B cell (primary cell): ENCODE measurements around the gene IGSF22.

Source experiments
- CTCF ChIP-seq: fragments of 200-600 bp; IDR thresholded peaks from one replicate; pipeline ENCODE4 v1.8.0; 2022; ENCODE audit warnings: antibody characterized with exemption, mild to moderate bottlenecking
- EZH2 ChIP-seq: IDR thresholded peaks from 2 replicates; pipeline ENCODE4 v1.6.1; 2012; ENCODE audit warnings: borderline replicate concordance, low read depth, mild to moderate bottlenecking, moderate library complexity, low read length; ENCODE audit not compliant: insufficient read depth, poor library complexity, severe bottlenecking

DNA sequence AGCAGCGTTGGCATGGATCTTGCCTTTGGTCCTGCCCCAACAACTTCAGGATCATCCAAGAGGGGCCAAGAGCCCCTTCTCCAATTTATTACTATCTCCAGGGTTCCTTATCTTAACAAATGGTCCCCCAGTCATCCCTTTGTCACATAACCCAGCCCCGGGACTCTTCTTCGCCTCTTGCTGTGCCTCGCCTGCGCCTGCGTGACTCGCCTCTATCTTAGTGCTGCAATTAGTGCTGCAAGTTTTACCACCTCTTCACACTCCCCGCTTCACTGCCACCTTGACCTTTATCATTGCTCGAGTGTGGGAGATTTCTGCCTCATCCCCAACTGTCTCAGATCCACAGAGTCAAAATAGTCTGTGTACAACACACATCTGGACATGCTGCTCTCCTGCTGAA, 4.0 kb upstream of the IGSF22 start:
- TF ChIP-seq CTCF, result no peak
- TF ChIP-seq EZH2, result no peak
